LHCN-M2 (cell line): ENCODE data around the gene MLN. TPM values are rescaled to one million over a fixed set of nuclear protein-coding genes. Genes with fewer than 3 reads are reported as not detected.
"Not testable (repeated sequence)": the region's sequence is repeated elsewhere in the genome, so short reads cannot be mapped to it uniquely, and the experiment has no call there.

Experiments
- DNase-seq: peaks from one replicate; pipeline ENCODE4 v3.0.0-alpha.2; 2012; ENCODE audit warnings: low read depth
- total RNA-seq: library from RNA; depleted of rRNA; stranded (reverse); fragments of >200 nt; gene quantifications from 2 replicates; pipeline ENCODE4 v1.2.3, GENCODE V29; 2014

MLN gene
- total RNA-seq, 1 experiment from 2014 or later, result not detected

- DNase-seq, result no peak
Observed at GRCh38 chr6:33834401-33835392, 30.9 kb upstream of the MLN start.

- DNase-seq, result no peak
Observed at GRCh38 chr6:33833599-33833998, 29.8 kb upstream of the MLN start.

GRCh38 chr6:33832831-33833230 lies 29.0 kb upstream of the MLN start:
- not testable (repeated sequence) for DNase-seq

GRCh38 chr6:33831725-33832124 lies 27.9 kb upstream of the MLN start:
- DNase-seq, result not testable (repeated sequence)

GRCh38 chr6:33830635-33831240 lies 26.9 kb upstream of the MLN start:
- no peak for DNase-seq

GRCh38 chr6:33828764-33829731 lies 25.2 kb upstream of the MLN start:
- DNase-seq, result no peak

- no peak for DNase-seq
Observed at GRCh38 chr6:33828452-33828763, 24.6 kb upstream of the MLN start.

GRCh38 chr6:33827546-33828451 lies 24.0 kb upstream of the MLN start:
- DNase-seq, result peak; percentile 27

GRCh38 chr6:33826537-33826936 lies 22.7 kb upstream of the MLN start:
- DNase-seq, result no peak

GRCh38 chr6:33824461-33825154 lies 20.8 kb upstream of the MLN start:
- no peak for DNase-seq

GRCh38 chr6:33823806-33824205 lies 20.0 kb upstream of the MLN start:
- no peak for DNase-seq

- peak; percentile 35 for DNase-seq
Observed at GRCh38 chr6:33822575-33823395, 19.0 kb upstream of the MLN start.

GRCh38 chr6:33820784-33821520 lies 17.1 kb upstream of the MLN start:
- no peak for DNase-seq

- no peak for DNase-seq
Observed at GRCh38 chr6:33820243-33820642, 16.4 kb upstream of the MLN start.

- DNase-seq, result no peak
Observed at GRCh38 chr6:33819021-33819420, 15.2 kb upstream of the MLN start.

GRCh38 chr6:33818293-33818692 lies 14.5 kb upstream of the MLN start:
- DNase-seq, result no peak

GRCh38 chr6:33817489-33817888 lies 13.7 kb upstream of the MLN start:
- no peak for DNase-seq

GRCh38 chr6:33816911-33817310 lies 13.1 kb upstream of the MLN start:
- DNase-seq, result no peak

GRCh38 chr6:33815854-33816253 lies 12.1 kb upstream of the MLN start:
- DNase-seq, result no peak
